ENCODE results near the gene CELSR1.

The CELSR1 gene

DNA sequence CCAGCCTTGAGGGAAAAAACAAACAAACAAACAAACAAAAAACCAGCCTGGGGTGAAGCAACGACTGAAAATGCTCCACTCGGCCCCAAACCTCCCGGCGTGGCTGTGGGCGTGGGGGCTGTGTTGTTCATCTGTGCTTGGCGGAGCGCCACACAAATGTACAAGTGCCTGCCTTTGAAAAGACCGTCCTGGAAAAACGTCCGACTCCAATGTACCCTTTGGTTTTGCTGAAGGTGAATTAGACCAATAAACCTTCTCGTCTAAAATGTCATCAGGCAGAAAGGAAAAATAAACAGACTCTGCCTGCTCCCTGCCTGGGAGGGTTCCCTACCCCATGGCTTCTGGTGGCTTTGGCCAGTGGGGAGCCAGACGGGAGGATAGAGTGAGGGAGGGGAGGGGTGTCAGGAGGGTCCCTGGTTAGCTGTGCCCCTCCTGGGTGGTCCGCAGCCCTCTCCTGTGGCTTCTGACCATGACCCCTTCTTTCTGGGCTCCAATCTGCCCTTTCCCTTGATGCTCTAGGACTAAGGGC, 108.0 kb downstream of the CELSR1 start:
- no peak overlapping the region for H3K4me3 ChIP-seq (ENCODE audit: low read depth, low read length)
- TF ChIP-seq CTCF (IDR thresholded peaks at IDR 0.05; ENCODE audit: borderline replicate concordance, insufficient read depth, low read depth, low read length), result no peak

GRCh38 chr22:46428602-46429324, 108.7 kb downstream of the CELSR1 start:
- TF ChIP-seq CTCF (IDR thresholded peaks at IDR 0.05; ENCODE audit: borderline replicate concordance, insufficient read depth, low read depth, low read length), result no peak
- no peak overlapping the region for H3K4me3 ChIP-seq (ENCODE audit: low read depth, low read length)

- no peak for TF ChIP-seq CTCF (IDR thresholded peaks at IDR 0.05; ENCODE audit: borderline replicate concordance, insufficient read depth, low read depth, low read length)
- no peak overlapping the region for H3K4me3 ChIP-seq (ENCODE audit: low read depth, low read length)
These were observed 109.2 kb downstream of the CELSR1 start for GRCh38 chr22:46428171-46428570.

DNA sequence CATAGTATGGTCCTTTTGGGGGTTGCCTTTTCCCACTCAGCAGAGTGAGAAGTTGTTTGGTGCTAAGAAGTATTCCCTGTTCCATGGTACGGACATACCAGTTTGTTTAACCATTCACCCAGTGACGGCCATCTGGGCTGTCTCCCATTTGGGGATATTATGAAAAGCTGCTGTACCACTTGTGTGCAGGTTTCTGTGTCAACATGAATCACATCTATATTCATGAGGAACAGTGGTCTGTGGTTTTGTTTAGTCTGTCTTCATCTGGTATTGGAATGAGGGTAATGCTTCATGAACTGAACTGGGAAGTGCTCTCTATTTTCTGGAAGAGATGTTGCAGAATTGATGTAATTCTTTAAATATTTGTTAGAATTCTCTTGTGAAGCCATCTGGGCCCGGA, 112.4 kb downstream of the CELSR1 start:
- no peak overlapping the region for H3K4me3 ChIP-seq (ENCODE audit: low read depth, low read length)
- no peak for TF ChIP-seq CTCF (IDR thresholded peaks at IDR 0.05; ENCODE audit: borderline replicate concordance, insufficient read depth, low read depth, low read length)

GRCh38 chr22:46424496-46424895, 112.9 kb downstream of the CELSR1 start:
- no peak overlapping the region for H3K4me3 ChIP-seq (ENCODE audit: low read depth, low read length)
- TF ChIP-seq CTCF (IDR thresholded peaks at IDR 0.05; ENCODE audit: borderline replicate concordance, insufficient read depth, low read depth, low read length), result no peak

GRCh38 chr22:46422896-46423295, 114.5 kb downstream of the CELSR1 start:
- TF ChIP-seq CTCF (IDR thresholded peaks at IDR 0.05; ENCODE audit: borderline replicate concordance, insufficient read depth, low read depth, low read length), result no peak

DNA sequence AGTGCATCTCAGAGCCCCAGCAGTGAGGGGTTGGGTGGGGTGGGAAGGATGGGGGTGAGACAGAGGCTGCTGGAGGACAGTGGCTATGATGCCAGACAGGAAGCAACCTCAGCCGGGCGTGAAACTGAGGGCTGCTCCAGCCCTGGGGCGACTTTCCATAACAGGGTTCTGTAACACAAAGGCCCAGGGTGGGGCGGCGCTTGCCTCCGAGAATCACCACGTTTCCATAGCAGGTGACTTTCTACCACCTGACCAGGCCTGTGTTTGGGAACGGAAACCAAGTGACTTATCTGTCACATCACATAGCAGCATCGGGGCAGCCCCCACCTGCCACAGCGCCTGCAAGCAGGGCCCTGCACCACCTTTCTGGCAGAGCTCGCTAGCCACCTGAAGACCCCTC, 116.2 kb downstream of the CELSR1 start:
- H3K4me3 ChIP-seq (ENCODE audit: low read depth, low read length), result no peak overlapping the region
- no peak for TF ChIP-seq CTCF (IDR thresholded peaks at IDR 0.05; ENCODE audit: borderline replicate concordance, insufficient read depth, low read depth, low read length)

More at GRCh38 chr22:46422896-46423295, 114.5 kb downstream of the CELSR1 start:
- no peak overlapping the region for H3K4me3 ChIP-seq (ENCODE audit: low read depth, low read length)
